Mucosa of rectum (tissue), 2 donors: ENCODE results near the gene ANKRD55.

Experiments used
- H3K27ac ChIP-seq, 2 donors: one replicate each; pipeline ENCODE4 v1.7.0; 2013; ENCODE audit warnings: inconsistent platforms in 2 of 2, low read depth in 2 of 2, low read length in 2 of 2
- H3K27me3 ChIP-seq, 2 donors: one replicate each; pipeline ENCODE4 v1.7.0; 2013; ENCODE audit warnings: low read length in 2 of 2; ENCODE audit not compliant: control insufficient read depth in 2 of 2, insufficient read depth in 2 of 2
- H3K36me3 ChIP-seq, 2 donors: one replicate each; pipeline ENCODE4 v1.7.0; 2013; ENCODE audit warnings: low read length in 2 of 2; ENCODE audit not compliant: control insufficient read depth in 2 of 2, insufficient read depth in 2 of 2
- H3K4me1 ChIP-seq, 2 donors: one replicate each; pipeline ENCODE4 v1.7.0; 2013; ENCODE audit warnings: low read length in 2 of 2, mild to moderate bottlenecking in 1 of 2; ENCODE audit not compliant: control insufficient read depth in 2 of 2, insufficient read depth in 2 of 2
- H3K4me3 ChIP-seq, 2 donors: one replicate each; pipeline ENCODE4 v1.7.0; 2013; ENCODE audit warnings: low read length in 2 of 2
- H3K9ac ChIP-seq, 2 donors: one replicate each; pipeline ENCODE4 v1.7.0; 2013; ENCODE audit warnings: low read length in 2 of 2, low read depth in 1 of 2, mild to moderate bottlenecking in 1 of 2
- H3K9me3 ChIP-seq, 2 donors: one replicate each; pipeline ENCODE4 v1.7.0; 2013; ENCODE audit warnings: low read length in 2 of 2; ENCODE audit not compliant: control insufficient read depth in 2 of 2
- donor health status: healthy.
- donor health status: Normal muscosa, but diverticular disease.

ANKRD55 gene

DNA sequence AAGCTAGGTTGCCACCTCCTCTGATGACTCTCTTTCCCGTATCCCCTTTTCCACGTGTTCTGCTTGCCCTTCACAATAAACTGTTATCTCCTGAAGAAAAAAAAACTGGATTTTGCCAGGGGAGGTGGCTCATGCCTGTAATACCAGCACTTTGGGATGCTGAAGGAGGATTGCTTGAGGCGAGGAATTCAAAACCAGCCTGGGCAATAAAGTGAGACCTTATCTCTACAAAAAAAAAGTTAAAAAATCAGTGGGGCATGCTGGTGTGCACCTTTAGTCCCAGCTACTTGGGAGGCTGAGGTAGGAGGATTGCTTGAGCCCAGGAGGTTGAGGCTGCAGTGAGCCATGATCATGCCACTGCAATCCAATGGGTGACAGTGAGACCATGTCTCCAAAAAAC is 156.6 kb downstream of the ANKRD55 start:
- no peak overlapping the region for H3K4me3 ChIP-seq
- no peaks in the 10 kb centered on the region for H3K9me3 ChIP-seq
- no peak overlapping the region for H3K9ac ChIP-seq
- peaks cover 0 to 4% of the 10 kb centered on the region in 2 donors for H3K4me1 ChIP-seq
- H3K36me3 ChIP-seq = no peaks in the 10 kb centered on the region
- H3K27ac ChIP-seq = no peak overlapping the region
- no peaks in the 10 kb centered on the region for H3K27me3 ChIP-seq

- Histone ChIP-seq H3K4me1 (peaks cover 0 to under 1% of the 10 kb centered on the region in 2 donors), H3K9me3 (no peaks in the 10 kb centered on the region), H3K27ac (no peak overlapping the region), H3K9ac (no peak overlapping the region), H3K4me3 (no peak overlapping the region), H3K27me3 (no peaks in the 10 kb centered on the region), H3K36me3 (no peaks in the 10 kb centered on the region)
These were observed 157.8 kb downstream of the ANKRD55 start for GRCh38 chr5:56075361-56075760.

GRCh38 chr5:56072863-56073766 is 160.0 kb downstream of the ANKRD55 start:
- H3K4me3 ChIP-seq = no peak overlapping the region
- H3K27ac ChIP-seq = no peak overlapping the region
- H3K36me3 ChIP-seq = no peaks in the 10 kb centered on the region
- no peaks in the 10 kb centered on the region for H3K27me3 ChIP-seq
- H3K4me1 ChIP-seq = no peaks in the 10 kb centered on the region
- no peak overlapping the region for H3K9ac ChIP-seq
- no peaks in the 10 kb centered on the region for H3K9me3 ChIP-seq

DNA sequence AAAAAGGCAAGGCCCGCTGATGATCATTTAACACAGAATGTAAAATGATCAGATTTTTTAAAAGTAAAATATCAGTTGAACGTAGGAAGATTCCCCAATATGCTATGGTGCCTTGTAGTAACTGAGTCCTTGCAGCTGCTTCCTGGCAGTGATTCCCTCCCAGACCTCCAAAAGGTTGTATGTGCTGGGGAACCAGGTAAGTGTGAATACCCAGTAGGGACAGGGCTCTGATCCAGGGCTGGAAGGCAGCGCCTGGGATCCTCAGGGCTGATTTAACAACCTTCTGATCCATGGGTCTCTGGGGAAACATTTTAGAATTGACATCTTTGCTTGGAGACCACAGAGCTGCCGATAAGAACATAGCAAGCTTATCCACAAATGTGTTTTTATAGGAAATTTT is 161.7 kb downstream of the ANKRD55 start:
- Histone ChIP-seq H3K9me3 (no peaks in the 10 kb centered on the region), H3K36me3 (no peaks in the 10 kb centered on the region), H3K27me3 (no peaks in the 10 kb centered on the region), H3K9ac (no peak overlapping the region), H3K4me3 (no peak overlapping the region), H3K4me1 (no peaks in the 10 kb centered on the region), H3K27ac (no peak overlapping the region)

DNA sequence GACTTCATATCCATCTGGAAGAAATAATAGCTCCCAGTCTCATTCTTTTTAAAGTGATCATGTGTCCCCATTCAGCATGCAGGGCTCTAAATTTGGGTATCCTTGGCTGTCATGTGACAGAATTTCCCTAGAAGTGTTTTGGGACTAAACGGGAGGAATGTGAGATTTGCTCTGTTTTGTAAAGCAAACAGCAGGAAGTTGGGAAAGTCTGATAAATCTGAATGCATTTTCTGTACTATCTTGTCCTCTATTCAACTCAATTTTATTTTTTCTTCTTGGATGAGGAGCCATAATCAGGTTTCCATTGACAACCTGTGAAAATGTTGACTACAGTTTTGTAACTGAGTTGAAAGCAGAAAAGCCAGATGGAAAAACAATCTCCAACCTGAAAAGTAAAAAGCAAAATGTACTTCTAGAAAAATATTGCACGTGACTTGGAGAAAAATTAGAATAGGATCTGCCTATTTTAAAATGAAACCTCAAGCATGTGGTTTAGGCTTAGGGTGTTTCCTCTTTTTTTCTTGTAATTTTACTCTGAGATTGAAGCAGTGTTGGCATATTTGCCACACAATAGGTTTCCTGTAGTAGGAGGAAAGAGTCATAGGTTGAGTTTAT is 162.2 kb downstream of the ANKRD55 start:
- Histone ChIP-seq H3K9ac (no peak overlapping the region), H3K9me3 (no peaks in the 10 kb centered on the region), H3K27me3 (no peaks in the 10 kb centered on the region), H3K4me1 (no peaks in the 10 kb centered on the region), H3K36me3 (no peaks in the 10 kb centered on the region), H3K27ac (peak overlapping the region in 1 of 2 donors; percentile 51), H3K4me3 (no peak overlapping the region)

DNA sequence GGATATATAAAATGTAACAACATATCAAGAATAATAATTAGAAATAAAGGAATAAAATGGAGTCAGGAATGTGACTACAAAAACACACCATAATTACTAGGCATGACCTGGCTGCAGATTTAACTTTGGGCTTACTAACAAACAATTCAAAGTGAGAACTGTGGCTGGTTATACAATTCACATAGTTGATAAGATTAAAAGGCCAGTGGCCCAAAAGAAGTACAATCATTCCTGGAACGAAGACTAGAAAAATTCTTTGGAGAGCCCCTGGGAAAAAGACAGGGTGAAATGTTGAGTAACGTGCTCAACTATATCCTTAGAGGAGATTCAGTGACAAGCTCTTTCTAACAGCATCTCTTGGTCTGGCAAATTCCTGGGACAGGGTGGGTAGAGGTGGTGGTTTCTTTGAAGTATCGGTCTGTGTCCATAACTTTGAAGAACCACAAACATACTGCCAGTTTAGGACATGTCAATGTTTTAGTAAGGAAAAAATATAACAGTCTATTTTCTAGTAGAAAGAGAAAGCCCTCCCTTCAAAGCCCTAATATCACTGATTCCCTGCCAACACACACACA is 163.4 kb downstream of the ANKRD55 start:
- Histone ChIP-seq H3K36me3 (no peaks in the 10 kb centered on the region), H3K27ac (no peak overlapping the region)

GRCh38 chr5:56066931-56067450 is 166.1 kb downstream of the ANKRD55 start:
- no peaks in the 10 kb centered on the region for H3K36me3 ChIP-seq
- H3K9me3 ChIP-seq = no peaks in the 10 kb centered on the region
- H3K27me3 ChIP-seq = no peaks in the 10 kb centered on the region
- no peaks in the 10 kb centered on the region for H3K4me1 ChIP-seq
- no peak overlapping the region for H3K27ac ChIP-seq
- no peak overlapping the region for H3K9ac ChIP-seq
- no peak overlapping the region for H3K4me3 ChIP-seq

More for the DNA sequence above, 163.4 kb downstream of the ANKRD55 start:
- H3K27me3 ChIP-seq = no peaks in the 10 kb centered on the region
- H3K4me1 ChIP-seq = no peaks in the 10 kb centered on the region
- H3K9me3 ChIP-seq = no peaks in the 10 kb centered on the region
- H3K4me3 ChIP-seq = no peak overlapping the region
- H3K9ac ChIP-seq = no peak overlapping the region

- H3K27me3 ChIP-seq = no peaks in the 10 kb centered on the region
- no peaks in the 10 kb centered on the region for H3K9me3 ChIP-seq
- H3K4me1 ChIP-seq = no peaks in the 10 kb centered on the region
- H3K36me3 ChIP-seq = no peaks in the 10 kb centered on the region
- no peak overlapping the region for H3K27ac ChIP-seq
- no peak overlapping the region for H3K4me3 ChIP-seq
- no peak overlapping the region for H3K9ac ChIP-seq
These were observed 168.1 kb downstream of the ANKRD55 start for GRCh38 chr5:56064984-56065383.

- Histone ChIP-seq H3K9me3 (no peaks in the 10 kb centered on the region), H3K9ac (no peak overlapping the region), H3K4me1 (peaks cover 3% of the 10 kb centered on the region in 2 donors), H3K36me3 (no peaks in the 10 kb centered on the region), H3K4me3 (no peak overlapping the region), H3K27ac (no peak overlapping the region), H3K27me3 (no peaks in the 10 kb centered on the region)
These were observed 172.6 kb downstream of the ANKRD55 start for GRCh38 chr5:56060276-56061110.
